Esophagus squamous epithelium (tissue), 4 donors: ENCODE results near the gene DFFA.

ENCODE experiments used
- POLR2A ChIP-seq, 4 donors: fragments of 450-650 bp; IDR thresholded peaks; one replicate each; pipeline ENCODE4 v1.6.1; 2017; ENCODE audit warnings: antibody characterized with exemption in 4 of 4, mild to moderate bottlenecking in 4 of 4, moderate library complexity in 3 of 4
- TF ChIP-seq, protein P1 (sequence below), 6 experiments: fragments of 450-650 bp in 4 of 6; fragments of 200-600 bp in 2 of 6; sonication (generic) in 2 of 6; IDR thresholded peaks; one replicate each; pipeline ENCODE4 v1.5.1; 2016 to 2019; ENCODE audit warnings: antibody characterized with exemption in 6 of 6, mild to moderate bottlenecking in 4 of 6, moderate library complexity in 4 of 6

DNA sequence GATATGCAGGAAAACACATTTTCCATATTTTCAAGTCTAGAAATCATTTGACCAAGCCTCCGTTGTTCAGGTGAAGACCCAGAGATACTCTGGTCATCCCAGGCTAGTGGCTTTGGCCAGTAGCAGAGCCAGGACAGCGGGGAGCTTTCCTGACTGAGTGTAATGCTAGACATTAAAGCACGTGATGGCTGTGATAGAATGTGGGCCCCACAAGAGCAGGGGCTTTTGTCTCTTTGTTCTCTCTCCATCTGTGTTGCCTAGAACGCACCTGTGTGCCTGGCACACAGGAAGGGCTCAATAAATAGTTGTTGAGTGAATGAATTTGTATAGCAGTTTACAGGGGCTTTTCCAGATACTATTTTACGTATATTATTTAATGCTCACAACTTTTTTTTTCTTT lies 31.5 kb downstream of the DFFA start:
- TF ChIP-seq, protein P1, sequence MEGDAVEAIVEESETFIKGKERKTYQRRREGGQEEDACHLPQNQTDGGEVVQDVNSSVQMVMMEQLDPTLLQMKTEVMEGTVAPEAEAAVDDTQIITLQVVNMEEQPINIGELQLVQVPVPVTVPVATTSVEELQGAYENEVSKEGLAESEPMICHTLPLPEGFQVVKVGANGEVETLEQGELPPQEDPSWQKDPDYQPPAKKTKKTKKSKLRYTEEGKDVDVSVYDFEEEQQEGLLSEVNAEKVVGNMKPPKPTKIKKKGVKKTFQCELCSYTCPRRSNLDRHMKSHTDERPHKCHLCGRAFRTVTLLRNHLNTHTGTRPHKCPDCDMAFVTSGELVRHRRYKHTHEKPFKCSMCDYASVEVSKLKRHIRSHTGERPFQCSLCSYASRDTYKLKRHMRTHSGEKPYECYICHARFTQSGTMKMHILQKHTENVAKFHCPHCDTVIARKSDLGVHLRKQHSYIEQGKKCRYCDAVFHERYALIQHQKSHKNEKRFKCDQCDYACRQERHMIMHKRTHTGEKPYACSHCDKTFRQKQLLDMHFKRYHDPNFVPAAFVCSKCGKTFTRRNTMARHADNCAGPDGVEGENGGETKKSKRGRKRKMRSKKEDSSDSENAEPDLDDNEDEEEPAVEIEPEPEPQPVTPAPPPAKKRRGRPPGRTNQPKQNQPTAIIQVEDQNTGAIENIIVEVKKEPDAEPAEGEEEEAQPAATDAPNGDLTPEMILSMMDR (IDR thresholded peaks at IDR 0.05), result no peak
- no peak for TF ChIP-seq POLR2A (IDR thresholded peaks at IDR 0.05)
